Adrenal gland (tissue), 12 donors: Measurements from ENCODE around the gene RAB40C. TPM values are rescaled to one million over a fixed set of nuclear protein-coding genes. Genes with fewer than 3 reads are reported as not detected.

Experiments
- DNase-seq, 7 donors: peaks; one replicate each; pipeline ENCODE4 v3.0.0-alpha.2; 2019 to 2020
- H3K27ac ChIP-seq, 5 donors: fragments of 200-600 bp; sonication (generic) in 4 of 5; 1 replicate in 3 of 5; 2 replicates in 2 of 5; pipeline versions ENCODE4 v1.5.1 to v1.8.0; 2016 to 2020; ENCODE audit warnings: mild to moderate bottlenecking in 1 of 5
- H3K27me3 ChIP-seq: fragments of 200-600 bp; 2 replicates; pipeline ENCODE4 v1.8.0; 2021
- H3K36me3 ChIP-seq, 2 donors: fragments of 200-600 bp; replicated peaks in 1 of 2; 1 replicate in 1 of 2; 2 replicates in 1 of 2; pipeline versions ENCODE4 v1.5.1 to v1.8.0; 2018 to 2022
- H3K4me1 ChIP-seq, 2 donors: fragments of 200-600 bp; replicated peaks in 1 of 2; 1 replicate in 1 of 2; 2 replicates in 1 of 2; pipeline versions ENCODE4 v1.5.1 to v1.8.0; 2018 to 2021
- H3K4me3 ChIP-seq, 4 donors: fragments of 200-600 bp; sonication (generic) in 3 of 4; one replicate each; pipeline ENCODE4 v1.5.1; 2016 to 2018
- H3K9me3 ChIP-seq, 3 donors: fragments of 200-600 bp; sonication (generic) in 1 of 3; replicated peaks in 1 of 3; 1 replicate in 2 of 3; 2 replicates in 1 of 3; pipeline versions ENCODE4 v1.5.1 to v1.8.0; 2016 to 2021
- POLR2A ChIP-seq, 2 donors: fragments of 450-650 bp; IDR thresholded peaks; one replicate each; pipeline ENCODE4 v1.6.1; 2017; ENCODE audit warnings: antibody characterized with exemption in 2 of 2, mild to moderate bottlenecking in 2 of 2, moderate library complexity in 1 of 2
- WGBS, 4 donors: extraction: QIAGEN DNeasy Blood & Tissue Kit in 2 of 4; methylation state at CpG; one replicate each; pipeline versions ENCODE4 v1.1.5 to v1.1.7; 2013 to 2017; 5-methylcytosine and 5-hydroxymethylcytosine counted together
- intact Hi-C, 2 donors: fragments of 100-400 bp; cut with DNase I; formaldehyde crosslinking; loops; one replicate each; pipeline versions ENCODE4 v1.14.1 to v1.15.0; 2022 to 2023
- polyA plus RNA-seq, 3 donors: library from polyadenylated mRNA; stranded (reverse); fragments of 200-250 nt in 2 of 3; fragments of 350-450 nt in 1 of 3; fragmentation: Illumina TruSeq in 1 of 3; extraction: RNeasy Lipid Tissue Mini Kit (QIAGEN cat#74804) in 1 of 3; gene quantifications; one replicate each; pipeline ENCODE4 v1.2.3, GENCODE V29; 2013 to 2014
- total RNA-seq, 9 donors: library from RNA; depleted of rRNA in 4 of 9; stranded (reverse); fragments of >200 nt in 4 of 9; fragments of 120-200 nt in 1 of 9; fragmentation: NEBNext Ultra II Directional in 1 of 9; extraction: Animal tissue kit (Norgen Biotek cat#: 25700) in 1 of 9; gene quantifications; one replicate each; pipeline versions ENCODE4 v1.1.0 to v1.2.4, GENCODE V29; 2013 to 2023
- TF ChIP-seq, protein P1 (sequence below), 6 experiments: fragments of 450-650 bp in 4 of 6; fragments of 200-600 bp in 2 of 6; sonication (generic) in 1 of 6; IDR thresholded peaks; 1 replicate in 5 of 6; 2 replicates in 1 of 6; pipeline versions ENCODE4 v1.5.1 to v1.8.0; 2016 to 2021; ENCODE audit warnings: antibody characterized with exemption in 6 of 6, mild to moderate bottlenecking in 2 of 6, moderate library complexity in 1 of 6
- donor health status: healthy with polysubstance abuse.
- donor health status: Bipolar disorder and iron deficiency.
- donor health status: DM: yes; HTN: yes; CAD: no.
- donor health status: DM: no; HTN: no; CAD: no.
- donor health status: DM: no; HTN: no; CAD: no.
- donor health status: DM: yes; HTN: yes; CAD: no.

RAB40C gene
- total and polyA plus RNA-seq, 12 donors = 2.3 to 36.2 (median 15.8) TPM

DNA sequence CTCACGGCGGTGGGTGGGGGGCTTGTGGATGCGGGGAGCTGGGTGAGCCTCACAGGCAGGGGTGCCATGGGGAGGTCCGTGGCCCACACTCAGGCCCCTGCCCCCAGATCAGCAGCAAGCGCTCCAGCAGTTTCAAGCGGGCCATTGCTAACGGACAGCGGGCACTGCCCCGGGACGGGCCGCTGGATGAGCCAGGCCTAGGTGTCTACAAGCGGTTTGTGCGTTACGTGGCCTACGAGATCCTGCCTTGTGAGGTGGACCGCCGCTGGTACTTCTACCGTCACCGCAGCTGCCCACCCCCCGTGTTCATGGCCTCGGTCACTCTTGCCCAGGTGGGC is 86.7 kb downstream of the RAB40C start:
- 89 to 93% (median 91%) methylated on average over 10 to 21 of the region's 21 CpGs for WGBS, 4 donors

DNA sequence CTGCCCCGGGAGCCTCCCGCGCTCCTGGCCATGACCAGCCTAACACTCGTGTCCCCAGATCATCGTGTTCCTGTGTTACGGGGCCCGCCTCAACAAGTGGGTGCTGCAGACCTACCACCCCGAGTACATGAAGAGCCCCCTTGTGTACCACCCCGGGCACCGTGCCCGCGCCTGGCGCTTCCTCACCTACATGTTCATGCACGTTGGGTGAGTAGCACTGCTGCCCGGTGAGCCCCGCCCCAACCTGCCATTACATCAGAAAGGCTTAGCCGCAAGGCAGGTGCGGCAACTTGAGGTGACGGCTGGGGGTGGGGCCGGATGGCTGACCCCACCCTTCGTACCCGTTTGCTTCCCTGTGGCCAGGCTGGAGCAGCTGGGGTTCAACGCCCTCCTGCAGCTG is 87.0 kb downstream of the RAB40C start:
- Histone ChIP-seq H3K27me3 (no peaks in the 10 kb centered on the region), H3K4me1 (peaks cover 25 to 26% of the 10 kb centered on the region in 2 donors), H3K36me3 (peaks cover 0 to 25% of the 10 kb centered on the region in 2 donors), H3K9me3 (no peaks in the 10 kb centered on the region), H3K27ac (no peak overlapping the region), H3K4me3 (no peak overlapping the region)
- intact Hi-C loops = no loop called here
- TF ChIP-seq POLR2A (IDR thresholded peaks at IDR 0.05) = no peak
- TF ChIP-seq, protein P1, sequence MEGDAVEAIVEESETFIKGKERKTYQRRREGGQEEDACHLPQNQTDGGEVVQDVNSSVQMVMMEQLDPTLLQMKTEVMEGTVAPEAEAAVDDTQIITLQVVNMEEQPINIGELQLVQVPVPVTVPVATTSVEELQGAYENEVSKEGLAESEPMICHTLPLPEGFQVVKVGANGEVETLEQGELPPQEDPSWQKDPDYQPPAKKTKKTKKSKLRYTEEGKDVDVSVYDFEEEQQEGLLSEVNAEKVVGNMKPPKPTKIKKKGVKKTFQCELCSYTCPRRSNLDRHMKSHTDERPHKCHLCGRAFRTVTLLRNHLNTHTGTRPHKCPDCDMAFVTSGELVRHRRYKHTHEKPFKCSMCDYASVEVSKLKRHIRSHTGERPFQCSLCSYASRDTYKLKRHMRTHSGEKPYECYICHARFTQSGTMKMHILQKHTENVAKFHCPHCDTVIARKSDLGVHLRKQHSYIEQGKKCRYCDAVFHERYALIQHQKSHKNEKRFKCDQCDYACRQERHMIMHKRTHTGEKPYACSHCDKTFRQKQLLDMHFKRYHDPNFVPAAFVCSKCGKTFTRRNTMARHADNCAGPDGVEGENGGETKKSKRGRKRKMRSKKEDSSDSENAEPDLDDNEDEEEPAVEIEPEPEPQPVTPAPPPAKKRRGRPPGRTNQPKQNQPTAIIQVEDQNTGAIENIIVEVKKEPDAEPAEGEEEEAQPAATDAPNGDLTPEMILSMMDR (IDR thresholded peaks at IDR 0.05) = no peak
- no peak for DNase-seq
- 70 to 91% (median 77%) methylated on average over 4 to 23 of the region's 23 CpGs for WGBS, 4 donors

More for the DNA sequence above, 86.7 kb downstream of the RAB40C start:
- no peak for DNase-seq
- intact Hi-C loops = no loop called here
- peaks cover 0 to 25% of the 10 kb centered on the region in 2 donors for H3K36me3 ChIP-seq
- H3K27ac ChIP-seq = no peak overlapping the region
- TF ChIP-seq POLR2A (IDR thresholded peaks at IDR 0.05) = no peak
- TF ChIP-seq, protein P1 (IDR thresholded peaks at IDR 0.05) = no peak
- H3K4me3 ChIP-seq = no peak overlapping the region
- peaks cover 23 to 24% of the 10 kb centered on the region in 2 donors for H3K4me1 ChIP-seq
- H3K27me3 ChIP-seq = no peaks in the 10 kb centered on the region
- no peaks in the 10 kb centered on the region for H3K9me3 ChIP-seq

DNA sequence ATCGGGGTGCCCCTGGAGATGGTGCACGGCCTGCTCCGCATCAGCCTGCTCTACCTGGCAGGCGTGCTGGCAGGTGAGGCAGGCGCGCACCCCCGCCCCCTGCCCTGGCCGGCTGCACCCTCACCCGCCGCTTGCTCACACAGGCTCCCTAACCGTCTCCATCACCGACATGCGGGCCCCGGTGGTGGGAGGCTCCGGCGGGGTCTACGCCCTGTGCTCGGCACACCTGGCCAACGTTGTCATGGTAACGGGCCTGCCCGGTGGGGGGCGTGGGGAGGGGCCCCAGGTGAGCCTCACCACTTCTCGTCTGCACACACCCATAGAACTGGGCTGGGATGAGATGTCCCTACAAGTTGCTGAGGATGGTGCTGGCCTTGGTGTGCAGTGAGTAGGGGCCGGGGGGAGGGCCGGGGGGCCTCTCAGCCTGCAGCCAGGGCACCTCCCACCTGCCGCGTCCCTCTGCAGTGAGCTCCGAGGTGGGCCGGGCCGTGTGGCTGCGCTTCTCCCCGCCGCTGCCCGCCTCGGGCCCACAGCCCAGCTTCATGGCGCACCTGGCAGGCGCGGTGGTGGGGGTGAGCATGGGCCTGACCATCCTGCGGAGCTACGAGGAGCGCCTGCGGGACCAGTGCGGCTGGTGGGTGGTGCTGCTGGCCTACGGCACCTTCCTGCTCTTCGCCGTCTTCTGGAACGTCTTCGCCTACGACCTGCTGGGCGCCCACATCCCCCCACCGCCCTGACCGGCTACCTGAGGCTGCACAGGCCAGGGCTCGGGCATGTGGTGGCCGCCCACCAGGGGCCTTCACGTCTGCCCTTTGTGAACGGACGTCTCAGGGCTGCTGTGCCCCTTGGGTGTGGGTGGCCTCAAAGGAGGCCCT is 87.7 kb downstream of the RAB40C start:
- Histone ChIP-seq H3K27me3 (no peaks in the 10 kb centered on the region), H3K27ac (no peak overlapping the region), H3K4me1 (peaks cover 25 to 33% of the 10 kb centered on the region in 2 donors), H3K36me3 (peaks cover 0 to 25% of the 10 kb centered on the region in 2 donors), H3K9me3 (no peaks in the 10 kb centered on the region), H3K4me3 (no peak overlapping the region)
- WGBS, 4 donors = 64 to 90% (median 76%) methylated on average over 10 to 57 of the region's 57 CpGs
- TF ChIP-seq, protein P1 (IDR thresholded peaks at IDR 0.05) = no peak
- TF ChIP-seq POLR2A (IDR thresholded peaks at IDR 0.05) = no peak
- intact Hi-C loops = no loop called here
- DNase-seq = no peak

DNA sequence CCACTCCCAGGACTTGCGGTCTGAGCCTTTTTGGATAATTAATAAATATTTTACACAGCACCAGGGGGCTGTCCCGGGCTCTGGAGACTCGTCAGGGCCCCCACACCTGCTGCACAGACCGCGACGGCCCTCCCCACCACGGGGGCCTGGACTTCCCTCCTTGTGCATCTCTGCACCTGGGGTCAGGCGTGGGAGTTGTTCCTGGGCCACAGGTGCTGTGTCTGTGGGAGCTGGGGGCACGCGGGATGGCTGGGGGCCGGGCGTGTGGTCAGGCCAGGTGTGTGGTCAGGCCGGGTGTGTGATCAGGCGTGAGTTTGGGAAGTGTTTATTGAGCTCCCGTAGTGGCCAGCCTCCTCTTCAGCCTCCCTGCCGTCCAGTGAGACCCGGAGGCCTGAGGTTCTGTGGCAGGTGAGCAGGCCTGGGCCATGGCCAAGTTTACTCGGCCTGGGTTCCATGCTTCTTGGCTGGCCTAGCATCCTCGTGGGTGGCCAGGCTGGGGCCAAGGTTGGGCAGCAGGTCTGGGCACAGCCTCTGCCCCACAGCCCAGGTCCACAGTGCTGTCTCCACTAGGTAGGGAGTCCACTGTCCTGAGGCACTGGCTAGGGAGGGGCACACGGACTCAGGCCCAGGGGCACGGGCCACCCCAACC is 88.5 kb downstream of the RAB40C start:
- 49 to 82% (median 75%) methylated on average over 4 to 21 of the region's 21 CpGs for WGBS, 4 donors
- no peak overlapping the region for H3K27ac ChIP-seq
- TF ChIP-seq, protein P1 (IDR thresholded peaks at IDR 0.05) = no peak
- TF ChIP-seq POLR2A (IDR thresholded peaks at IDR 0.05) = no peak
- intact Hi-C loops = no loop called here
- no peaks in the 10 kb centered on the region for H3K27me3 ChIP-seq
- H3K9me3 ChIP-seq = no peaks in the 10 kb centered on the region
- DNase-seq = no peak
- peaks cover 0 to 24% of the 10 kb centered on the region in 2 donors for H3K36me3 ChIP-seq
- H3K4me1 ChIP-seq = peaks cover 31 to 41% of the 10 kb centered on the region in 2 donors
- H3K4me3 ChIP-seq = no peak overlapping the region
